Chondrocyte (in vitro differentiated cells): ENCODE data around the gene ZDHHC8. TPM values are rescaled to one million over a fixed set of nuclear protein-coding genes. Genes with fewer than 3 reads are reported as not detected.
A peak's percentile ranks its signal among the peaks of the same experiment; 100 is the strongest.

Experiments
- DNase-seq: peaks from one replicate; pipeline ENCODE4 v3.0.0; 2021; ENCODE audit warnings: mixed read lengths, low spot score
- H3K27ac Mint-ChIP-seq: one replicate; pipeline ENCODE4 v1.8.0; 2021; ENCODE audit warnings: mild to moderate bottlenecking, moderate library complexity, mixed read lengths; ENCODE audit not compliant: unreplicated experiment
- H3K27me3 Mint-ChIP-seq: 2 replicates; pipeline ENCODE4 v1.8.0; 2021; ENCODE audit warnings: low read depth, mixed read lengths
- H3K36me3 Mint-ChIP-seq: 2 replicates; pipeline ENCODE4 v1.8.0; 2021; ENCODE audit warnings: low read depth, mixed read lengths
- H3K4me1 Mint-ChIP-seq: 2 replicates; pipeline ENCODE4 v1.8.0; 2021; ENCODE audit warnings: low read depth, mild to moderate bottlenecking, mixed read lengths
- H3K4me3 Mint-ChIP-seq: one replicate; pipeline ENCODE4 v1.8.0; 2021; ENCODE audit warnings: mild to moderate bottlenecking, moderate library complexity, mixed read lengths; ENCODE audit not compliant: unreplicated experiment
- H3K9me3 Mint-ChIP-seq: 2 replicates; pipeline ENCODE4 v1.8.0; 2021; ENCODE audit warnings: low read depth, mixed read lengths
- total RNA-seq: library from RNA; stranded (reverse); gene quantifications from 3 replicates; pipeline ENCODE4 v1.2.1, GENCODE V29; 2021
- TF ChIP-seq, protein P1 (sequence below): fragments of 200-600 bp; sonication (generic); IDR thresholded peaks from 2 replicates; pipeline ENCODE4 v1.5.0; 2021; ENCODE audit warnings: antibody characterized with exemption, mild to moderate bottlenecking, moderate library complexity

Gene ZDHHC8
- total RNA-seq, 1 donor from 2014 or later = 95.2 TPM

DNA sequence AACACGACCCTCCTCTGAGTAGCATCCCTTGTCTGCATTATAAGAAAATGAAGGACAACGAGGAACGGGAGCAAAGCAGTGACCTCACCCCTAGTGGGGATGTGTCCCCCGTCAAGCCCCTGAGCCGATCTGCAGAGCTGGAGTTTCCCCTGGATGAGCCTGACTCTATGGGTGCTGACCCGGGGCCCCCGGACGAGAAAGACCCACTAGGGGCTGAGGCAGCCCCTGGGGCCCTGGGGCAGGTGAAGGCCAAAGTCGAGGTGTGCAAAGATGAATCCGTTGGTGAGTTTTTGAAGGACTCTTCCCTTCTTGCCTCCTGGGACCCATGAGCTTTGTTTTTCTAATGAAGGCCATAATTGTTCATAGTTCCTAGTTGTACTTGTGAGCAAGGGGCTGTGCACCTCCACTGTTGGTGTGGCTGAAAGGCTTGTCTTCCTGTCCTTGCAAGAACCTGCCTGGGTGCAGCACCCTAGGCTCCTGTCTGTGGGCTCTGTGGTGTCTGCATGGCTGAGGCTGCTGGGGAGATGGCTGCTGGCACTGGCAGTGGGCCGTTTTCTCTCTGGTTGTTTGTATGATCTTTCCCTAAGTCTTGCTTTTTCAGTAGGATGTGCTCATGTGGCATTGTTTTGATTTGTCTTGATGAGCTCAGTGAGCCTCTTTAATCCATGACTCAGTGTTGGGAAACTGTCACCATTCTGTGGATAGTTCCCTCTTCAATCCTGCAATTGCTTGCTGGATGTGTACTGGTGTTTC is 41.5 kb upstream of the ZDHHC8 start:
- Mint-ChIP-seq H3K27me3 (no peaks in the 10 kb centered on the region), H3K27ac (peak overlapping the region; percentile 30), H3K36me3 (peaks cover 59% of the 10 kb centered on the region), H3K4me1 (peaks cover 9% of the 10 kb centered on the region), H3K9me3 (no peaks in the 10 kb centered on the region), H3K4me3 (no peak overlapping the region)
- TF ChIP-seq, protein P1, sequence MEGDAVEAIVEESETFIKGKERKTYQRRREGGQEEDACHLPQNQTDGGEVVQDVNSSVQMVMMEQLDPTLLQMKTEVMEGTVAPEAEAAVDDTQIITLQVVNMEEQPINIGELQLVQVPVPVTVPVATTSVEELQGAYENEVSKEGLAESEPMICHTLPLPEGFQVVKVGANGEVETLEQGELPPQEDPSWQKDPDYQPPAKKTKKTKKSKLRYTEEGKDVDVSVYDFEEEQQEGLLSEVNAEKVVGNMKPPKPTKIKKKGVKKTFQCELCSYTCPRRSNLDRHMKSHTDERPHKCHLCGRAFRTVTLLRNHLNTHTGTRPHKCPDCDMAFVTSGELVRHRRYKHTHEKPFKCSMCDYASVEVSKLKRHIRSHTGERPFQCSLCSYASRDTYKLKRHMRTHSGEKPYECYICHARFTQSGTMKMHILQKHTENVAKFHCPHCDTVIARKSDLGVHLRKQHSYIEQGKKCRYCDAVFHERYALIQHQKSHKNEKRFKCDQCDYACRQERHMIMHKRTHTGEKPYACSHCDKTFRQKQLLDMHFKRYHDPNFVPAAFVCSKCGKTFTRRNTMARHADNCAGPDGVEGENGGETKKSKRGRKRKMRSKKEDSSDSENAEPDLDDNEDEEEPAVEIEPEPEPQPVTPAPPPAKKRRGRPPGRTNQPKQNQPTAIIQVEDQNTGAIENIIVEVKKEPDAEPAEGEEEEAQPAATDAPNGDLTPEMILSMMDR = no peak
- no peak for DNase-seq

DNA sequence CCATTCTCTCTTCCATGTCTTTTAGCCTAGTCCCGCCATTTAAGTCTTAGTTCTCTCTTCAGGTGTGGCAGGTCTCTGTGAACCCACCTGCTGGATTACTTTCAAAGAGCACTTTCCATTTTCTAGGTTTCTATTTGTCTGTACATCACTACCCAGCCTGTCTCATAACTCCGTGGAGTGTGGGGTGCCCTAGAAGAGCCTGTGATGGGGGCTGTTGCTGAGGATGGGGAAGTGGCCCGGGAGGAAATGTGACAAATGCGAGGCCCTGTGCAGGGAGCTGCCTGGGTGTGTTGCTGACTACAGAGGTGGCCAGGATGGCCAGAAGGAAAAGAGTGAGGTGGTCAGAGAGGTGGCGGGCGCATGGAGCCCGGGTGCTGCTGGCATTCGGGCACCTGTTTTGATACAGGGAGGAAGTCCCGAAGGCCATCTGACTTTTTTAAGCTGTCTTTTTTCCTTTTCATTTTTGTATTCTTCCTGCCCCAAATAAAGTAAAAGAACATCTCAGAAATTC is 40.8 kb upstream of the ZDHHC8 start:
- Mint-ChIP-seq H3K27ac (peak overlapping the region; percentile 30), H3K4me3 (no peak overlapping the region), H3K36me3 (peaks cover 66% of the 10 kb centered on the region), H3K27me3 (no peaks in the 10 kb centered on the region), H3K4me1 (peaks cover 5% of the 10 kb centered on the region), H3K9me3 (no peaks in the 10 kb centered on the region)
- DNase-seq = no peak
- TF ChIP-seq, protein P1 = no peak

DNA sequence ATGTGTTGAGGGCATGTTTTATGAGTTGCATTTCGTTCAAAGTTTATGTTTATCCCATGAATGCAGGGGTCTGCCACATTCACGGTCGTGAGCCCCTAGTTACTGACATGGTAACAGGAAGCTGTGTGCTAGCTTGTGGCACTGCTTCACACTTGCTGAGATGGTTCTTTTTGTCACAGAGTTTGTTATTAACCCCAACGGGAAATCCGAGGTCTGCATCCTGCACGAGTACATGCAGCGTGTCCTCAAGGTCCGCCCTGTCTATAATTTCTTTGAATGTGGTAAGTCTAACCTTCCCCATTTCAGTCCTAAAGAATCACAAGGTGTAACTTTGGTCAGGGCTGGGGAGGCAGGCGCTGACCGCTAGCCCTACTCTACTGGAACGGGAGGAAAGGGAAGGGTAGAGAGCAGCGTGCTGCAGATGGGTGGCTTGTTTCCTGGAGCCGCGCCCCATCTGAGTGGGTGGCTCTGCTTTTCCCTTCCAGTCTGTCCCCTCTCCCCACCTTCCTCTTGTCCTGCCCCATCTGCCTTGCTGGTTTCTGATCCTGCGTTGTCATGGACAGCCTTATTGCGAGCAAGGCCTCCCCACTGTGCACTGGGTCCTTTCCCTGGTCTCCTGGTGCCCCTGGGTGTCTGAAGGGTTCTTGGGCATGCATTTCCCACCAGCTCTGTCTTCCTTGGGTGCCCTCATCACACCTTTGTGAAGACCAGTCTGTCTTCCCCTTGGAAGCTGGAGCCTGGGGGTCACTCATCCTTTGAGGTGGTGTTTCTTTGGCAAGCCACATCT is 39.7 kb upstream of the ZDHHC8 start:
- peaks cover 5% of the 10 kb centered on the region for H3K4me1 Mint-ChIP-seq
- peaks cover 8% of the 10 kb centered on the region for H3K9me3 Mint-ChIP-seq
- TF ChIP-seq, protein P1 = no peak

DNA sequence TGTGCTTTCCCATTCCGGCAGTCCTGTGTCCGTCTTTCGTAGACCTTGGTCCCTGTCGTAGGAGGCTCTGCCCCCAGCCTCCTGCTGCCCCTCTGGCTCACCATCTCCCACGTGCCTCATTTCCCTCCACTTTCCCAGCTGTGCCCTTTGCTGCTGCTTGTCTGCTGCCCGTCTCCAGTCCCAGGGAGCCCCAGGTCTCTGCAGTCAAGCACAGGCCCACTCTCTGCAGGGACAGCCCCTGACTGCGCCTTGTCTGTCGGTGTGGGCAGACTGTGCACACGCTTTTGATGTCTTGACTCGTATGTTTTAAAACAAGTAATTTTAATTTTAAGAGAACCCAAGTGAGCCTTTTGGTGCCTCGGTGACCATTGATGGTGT is 39.1 kb upstream of the ZDHHC8 start:
- TF ChIP-seq, protein P1 = no peak
- Mint-ChIP-seq H3K4me1 (peaks cover 5% of the 10 kb centered on the region), H3K27ac (no peak overlapping the region), H3K9me3 (peaks cover 13% of the 10 kb centered on the region), H3K4me3 (no peak overlapping the region), H3K36me3 (peaks cover 69% of the 10 kb centered on the region), H3K27me3 (no peaks in the 10 kb centered on the region)
- DNase-seq = no peak

More for the DNA sequence above, 39.7 kb upstream of the ZDHHC8 start:
- Mint-ChIP-seq H3K27me3 (no peaks in the 10 kb centered on the region), H3K36me3 (peaks cover 69% of the 10 kb centered on the region), H3K4me3 (no peak overlapping the region), H3K27ac (no peak overlapping the region)
- no peak for DNase-seq

DNA sequence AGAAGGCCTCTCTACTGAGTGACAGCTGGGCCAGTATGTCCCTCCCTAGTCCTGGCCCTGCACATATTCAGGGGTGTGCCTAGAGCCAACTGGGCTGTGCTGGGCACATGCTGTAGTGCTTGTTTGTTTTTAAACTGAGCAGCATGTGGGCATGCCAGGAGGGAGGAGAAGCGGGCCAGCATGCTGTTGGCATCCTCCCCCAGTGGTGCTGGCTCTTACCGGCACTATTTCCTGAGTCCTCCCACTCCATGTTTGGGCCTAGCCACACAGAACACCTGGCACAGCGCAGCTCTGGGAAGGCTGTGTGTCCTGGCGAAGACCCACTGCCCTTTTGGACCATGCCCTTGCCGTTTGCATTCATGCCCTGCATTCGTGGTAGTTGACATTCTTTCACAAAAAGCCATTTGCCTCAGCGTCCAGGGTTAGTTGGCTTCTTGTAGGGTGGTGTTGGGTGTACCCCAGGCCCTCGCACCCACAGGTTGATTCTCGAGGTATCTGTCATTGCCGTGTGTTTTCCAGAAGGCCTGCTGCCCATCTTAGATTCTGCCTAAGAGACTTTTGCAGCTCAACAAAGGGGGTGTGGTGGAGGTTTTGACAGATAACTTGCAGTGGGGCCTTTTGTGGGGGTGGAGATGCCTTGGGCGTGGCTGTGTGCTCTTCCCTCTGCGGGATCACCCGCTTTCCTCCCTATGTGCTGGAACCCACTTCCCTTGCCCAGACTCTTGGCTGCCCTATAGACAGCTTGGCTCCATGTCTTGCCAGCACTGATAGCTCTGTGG is 38.0 kb upstream of the ZDHHC8 start:
- TF ChIP-seq, protein P1 = no peak
- no peak overlapping the region for H3K4me3 Mint-ChIP-seq
- H3K4me1 Mint-ChIP-seq = peaks cover 5% of the 10 kb centered on the region
- peaks cover 13% of the 10 kb centered on the region for H3K9me3 Mint-ChIP-seq
- no peak overlapping the region for H3K27ac Mint-ChIP-seq
- peaks cover 71% of the 10 kb centered on the region for H3K36me3 Mint-ChIP-seq
- no peaks in the 10 kb centered on the region for H3K27me3 Mint-ChIP-seq
- DNase-seq = no peak
